NCI-H2196 (cell line): ENCODE measurements around the gene FMN2.

Source experiments
- DNase-seq: peaks from one replicate; lab custom pipeline; 2025; ENCODE audit not compliant: unreplicated experiment; lab: John Stamatoyannopoulos, UW

Gene FMN2

DNA sequence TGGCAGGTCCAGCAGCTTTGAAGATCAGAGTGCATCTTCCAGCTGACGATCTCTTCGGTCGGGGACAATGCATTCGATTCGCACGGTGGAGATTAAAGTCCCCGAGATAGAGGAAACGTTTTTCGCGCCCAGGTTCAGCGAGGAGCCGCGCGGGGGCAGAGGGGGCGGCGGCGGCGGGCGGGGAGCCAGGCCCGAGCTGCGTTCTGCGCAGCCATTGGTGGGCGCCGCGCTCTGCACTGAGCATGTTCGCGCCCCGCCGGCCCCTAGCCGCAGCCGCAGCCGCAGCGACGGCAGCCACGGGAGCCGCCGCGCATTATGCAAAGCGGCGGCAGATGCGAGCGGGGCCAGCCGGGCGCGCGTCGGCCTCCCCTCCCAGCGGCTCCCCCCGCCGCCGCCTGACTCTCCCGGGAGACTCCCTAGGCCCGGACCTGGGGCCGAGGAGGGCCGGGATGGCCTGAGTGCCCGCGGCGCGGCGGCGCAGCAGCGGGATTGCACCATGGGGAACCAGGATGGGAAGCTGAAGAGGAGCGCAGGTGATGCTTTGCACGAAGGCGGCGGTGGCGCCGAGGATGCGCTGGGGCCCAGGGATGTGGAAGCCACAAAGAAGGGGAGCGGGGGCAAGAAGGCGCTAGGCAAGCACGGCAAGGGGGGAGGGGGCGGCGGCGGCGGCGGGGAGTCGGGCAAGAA is at the start of gene FMN2:
TSS of gene FMN2 (plus strand) at position 270 of the 687 bp plus-strand sequence. CDS start at position 497, 227 bp downstream.
- DNase-seq: no peak

DNA sequence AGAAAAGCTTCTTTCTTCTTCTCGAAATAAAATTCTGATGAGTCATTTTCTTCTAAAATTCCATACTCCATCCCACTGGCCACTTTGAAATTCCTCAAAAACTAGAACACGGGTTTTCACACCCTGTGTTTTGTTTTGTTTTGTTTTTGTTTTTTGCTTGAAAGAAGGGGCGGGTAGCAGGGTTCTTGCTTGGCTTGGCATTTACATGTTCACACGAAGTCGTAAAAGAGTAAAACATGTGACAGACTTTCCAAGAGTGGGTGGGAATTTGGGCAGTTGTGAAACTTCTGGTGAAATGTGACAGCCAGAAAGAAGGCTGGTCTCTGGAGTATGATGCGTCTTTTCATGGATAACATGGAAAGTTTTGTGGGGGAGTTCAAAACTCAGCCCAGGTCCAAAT is 47.1 kb upstream of the FMN2 start:
- DNase-seq: no peak

- no peak for DNase-seq
These were observed 45.7 kb upstream of the FMN2 start for GRCh38 chr1:240046000-240046399.

DNA sequence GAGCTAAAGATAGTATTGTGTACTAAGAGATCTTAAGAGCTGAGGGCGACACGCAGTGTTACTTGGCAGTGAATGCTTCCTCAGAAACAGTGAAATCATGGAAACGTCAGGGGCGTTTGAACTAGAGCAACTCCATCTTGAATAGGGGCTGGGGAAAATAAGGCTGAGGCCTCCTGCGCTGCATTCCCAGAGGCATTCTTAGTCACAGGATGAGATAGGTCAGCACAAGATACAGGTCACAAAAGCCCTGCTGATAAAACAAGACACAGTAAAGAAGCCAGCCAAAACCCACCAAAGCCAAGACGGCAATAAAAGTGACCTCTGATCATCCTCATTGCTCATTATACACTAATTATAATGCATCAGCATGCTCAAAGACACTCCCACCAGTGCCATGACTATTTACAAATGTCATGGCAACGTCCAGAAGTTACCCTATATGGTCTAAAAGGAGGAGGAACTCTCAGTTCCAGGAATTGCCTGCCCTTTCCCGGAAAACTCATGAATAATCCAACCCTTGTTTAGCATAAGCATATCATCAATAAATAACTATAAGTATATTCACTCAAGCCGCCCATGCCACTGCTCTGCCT is 37.5 kb upstream of the FMN2 start:
- DNase-seq: no peak

DNA sequence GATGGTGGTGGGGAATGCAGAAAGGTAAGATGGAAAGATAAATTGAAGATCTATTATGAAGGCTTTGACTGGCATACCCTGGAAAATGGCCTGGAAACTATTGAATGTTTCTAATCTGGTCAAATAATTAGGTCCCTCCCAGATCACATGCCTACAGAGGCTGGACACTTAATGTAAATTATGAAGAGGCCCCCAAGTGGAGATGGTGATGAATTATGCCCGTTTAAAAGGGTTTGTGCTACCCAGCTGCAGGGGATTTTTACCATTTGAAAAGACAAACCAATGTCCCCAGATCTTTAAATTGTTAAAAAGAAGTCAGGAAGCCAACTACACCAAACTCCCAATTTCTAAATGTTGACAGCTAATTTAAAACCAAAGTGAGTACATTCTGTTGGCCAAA is 35.7 kb upstream of the FMN2 start:
- DNase-seq: no peak

GRCh38 chr1:240056350-240056749 is 35.3 kb upstream of the FMN2 start:
- no peak for DNase-seq

- DNase-seq: no peak
These were observed 33.6 kb upstream of the FMN2 start for GRCh38 chr1:240058049-240058448.

- no peak for DNase-seq
These were observed 22.7 kb upstream of the FMN2 start for GRCh38 chr1:240068961-240069360.

DNA sequence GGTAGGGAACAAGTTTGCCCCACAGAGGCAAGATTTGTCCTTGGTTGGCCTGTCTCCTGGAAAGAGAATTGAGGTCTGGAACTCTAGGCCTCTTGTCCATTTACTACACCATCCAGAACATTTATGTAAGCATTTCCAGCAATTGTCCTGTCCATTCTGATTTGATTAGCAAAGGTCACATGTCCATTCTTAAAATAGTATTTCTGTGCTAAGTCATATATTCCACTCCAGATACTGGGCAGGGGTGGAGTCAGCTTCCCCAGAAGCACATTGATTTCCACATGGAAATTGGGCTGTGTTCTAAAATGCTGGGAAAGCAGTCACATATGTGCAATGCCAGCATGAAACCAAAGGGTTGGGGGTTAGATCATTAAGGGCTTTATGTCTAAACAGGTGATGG is 21.5 kb upstream of the FMN2 start:
- no peak for DNase-seq

- no peak for DNase-seq
These were observed 18.6 kb upstream of the FMN2 start for GRCh38 chr1:240073097-240073496.

- DNase-seq: no peak
These were observed 17.3 kb upstream of the FMN2 start for GRCh38 chr1:240074422-240074821.

DNA sequence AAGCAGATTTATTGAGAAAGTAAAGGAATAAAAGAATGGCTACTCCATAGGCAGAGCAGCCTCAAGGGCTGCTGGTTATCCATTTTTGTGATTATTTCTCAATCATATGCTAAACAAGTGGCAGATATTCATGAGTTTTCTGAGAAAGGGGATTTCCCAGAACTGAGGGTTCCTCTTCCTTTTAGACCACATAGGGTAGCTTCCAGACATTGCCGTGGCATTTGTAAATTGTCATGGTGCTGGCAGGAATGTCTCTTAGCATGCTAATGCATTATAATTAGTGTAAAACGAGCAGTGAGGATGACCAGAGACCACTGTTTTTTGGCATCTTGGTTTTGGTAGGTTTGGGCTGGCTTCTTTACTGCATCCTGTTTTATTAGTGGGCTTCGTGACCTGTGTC is 16.8 kb upstream of the FMN2 start:
- no peak for DNase-seq

DNA sequence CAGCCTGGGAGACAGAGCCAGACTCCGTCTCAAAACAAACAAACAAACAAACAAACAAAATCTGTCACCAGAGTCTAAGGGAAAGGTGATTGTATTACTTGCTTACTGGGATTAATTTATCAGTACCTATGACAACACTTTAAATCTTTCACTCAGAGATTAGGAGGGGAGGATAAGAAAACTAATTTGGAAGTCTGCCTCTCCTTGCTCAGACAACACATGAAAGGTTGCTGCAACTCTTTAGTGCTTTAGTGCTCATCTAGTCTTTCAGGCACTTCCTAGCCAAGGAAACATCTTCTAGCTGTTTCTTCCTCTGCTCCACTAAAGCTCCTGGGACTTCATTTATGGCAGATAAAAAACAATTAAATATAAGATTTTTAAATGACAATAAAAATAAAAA is 7.3 kb upstream of the FMN2 start:
- no peak for DNase-seq

- no peak for DNase-seq
These were observed 6.9 kb upstream of the FMN2 start for GRCh38 chr1:240084749-240085148.

GRCh38 chr1:240086726-240087125 is 5.0 kb upstream of the FMN2 start:
- DNase-seq: no peak

GRCh38 chr1:240090014-240090413 is 1.7 kb upstream of the FMN2 start:
- DNase-seq: no peak

DNA sequence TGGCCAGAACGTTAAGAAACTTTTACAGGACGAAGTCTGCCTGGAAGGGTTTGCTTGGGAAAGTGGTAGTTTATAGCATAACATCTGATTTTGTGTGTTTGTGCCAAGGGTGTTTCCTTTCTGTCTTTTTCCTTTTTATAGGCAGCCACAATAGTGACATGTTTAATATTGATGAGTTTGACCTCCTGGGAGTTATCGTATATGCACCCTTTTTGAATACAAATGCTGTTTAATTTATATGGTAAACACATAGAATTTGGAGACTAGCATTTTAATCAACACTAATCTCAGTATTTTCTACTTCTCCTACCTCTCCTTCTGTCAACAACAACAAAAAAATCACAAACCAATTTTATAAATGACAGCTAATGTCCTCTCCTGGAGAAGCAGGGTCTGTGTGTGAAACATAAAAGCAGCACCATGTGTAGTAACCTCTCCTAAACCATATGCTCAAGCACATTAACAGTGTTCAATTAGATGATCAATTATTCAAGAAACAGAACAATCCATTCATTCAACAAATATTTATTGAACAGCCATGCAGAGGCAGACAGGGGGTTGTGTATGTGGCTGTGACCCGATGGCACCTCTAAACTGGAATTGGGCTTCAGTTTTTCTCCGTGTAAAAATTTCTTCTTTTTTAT is 604 bp upstream of the FMN2 start:
- no peak for DNase-seq

DNA sequence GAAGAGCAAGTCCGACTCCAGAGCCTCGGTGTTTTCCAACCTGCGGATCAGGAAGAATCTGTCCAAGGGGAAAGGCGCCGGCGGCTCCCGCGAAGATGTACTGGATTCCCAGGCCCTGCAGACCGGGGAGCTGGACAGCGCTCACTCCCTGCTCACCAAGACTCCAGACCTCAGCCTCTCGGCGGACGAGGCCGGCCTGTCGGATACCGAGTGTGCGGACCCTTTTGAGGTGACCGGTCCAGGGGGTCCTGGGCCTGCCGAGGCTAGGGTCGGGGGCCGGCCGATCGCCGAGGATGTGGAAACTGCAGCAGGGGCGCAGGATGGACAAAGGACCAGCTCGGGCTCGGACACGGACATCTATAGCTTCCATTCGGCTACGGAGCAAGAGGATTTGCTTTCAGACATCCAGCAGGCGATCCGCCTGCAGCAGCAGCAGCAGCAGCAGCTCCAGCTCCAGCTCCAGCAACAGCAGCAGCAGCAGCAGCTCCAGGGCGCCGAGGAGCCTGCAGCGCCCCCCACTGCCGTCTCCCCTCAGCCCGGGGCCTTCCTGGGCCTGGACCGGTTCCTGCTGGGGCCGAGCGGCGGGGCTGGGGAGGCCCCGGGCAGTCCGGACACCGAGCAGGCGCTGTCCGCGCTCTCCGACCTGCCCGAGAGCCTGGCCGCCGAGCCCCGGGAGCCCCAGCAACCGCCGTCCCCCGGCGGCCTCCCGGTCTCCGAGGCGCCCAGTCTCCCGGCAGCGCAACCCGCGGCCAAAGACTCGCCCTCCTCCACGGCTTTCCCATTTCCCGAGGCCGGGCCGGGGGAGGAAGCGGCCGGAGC is 827 bp downstream of the FMN2 start:
- DNase-seq: no peak

DNA sequence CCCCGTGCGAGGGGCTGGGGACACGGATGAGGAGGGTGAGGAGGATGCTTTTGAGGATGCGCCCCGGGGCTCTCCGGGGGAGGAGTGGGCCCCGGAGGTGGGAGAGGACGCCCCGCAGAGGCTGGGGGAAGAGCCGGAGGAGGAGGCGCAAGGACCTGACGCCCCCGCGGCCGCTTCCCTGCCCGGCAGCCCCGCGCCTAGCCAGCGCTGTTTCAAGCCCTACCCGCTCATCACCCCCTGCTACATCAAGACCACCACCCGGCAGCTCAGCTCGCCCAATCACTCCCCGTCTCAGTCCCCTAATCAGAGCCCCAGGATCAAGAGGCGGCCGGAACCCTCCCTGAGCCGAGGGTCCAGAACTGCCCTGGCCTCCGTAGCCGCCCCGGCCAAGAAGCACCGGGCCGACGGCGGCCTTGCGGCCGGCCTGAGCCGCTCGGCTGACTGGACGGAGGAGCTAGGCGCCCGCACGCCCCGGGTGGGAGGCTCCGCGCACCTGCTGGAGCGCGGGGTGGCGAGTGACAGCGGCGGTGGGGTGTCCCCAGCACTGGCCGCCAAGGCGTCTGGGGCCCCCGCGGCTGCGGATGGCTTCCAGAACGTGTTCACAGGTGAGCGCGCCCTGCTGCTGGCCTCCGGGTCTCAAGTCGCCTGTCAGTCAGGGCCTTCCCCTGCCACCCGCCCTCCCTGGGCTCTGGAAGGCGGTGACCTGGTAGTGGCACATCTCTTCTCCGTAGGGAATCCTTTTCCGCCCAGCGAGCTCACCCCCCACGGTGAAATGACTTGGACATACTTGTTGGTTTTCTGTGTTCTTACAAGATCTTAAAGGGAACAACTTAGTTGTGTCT is 1.7 kb downstream of the FMN2 start:
- no peak for DNase-seq

DNA sequence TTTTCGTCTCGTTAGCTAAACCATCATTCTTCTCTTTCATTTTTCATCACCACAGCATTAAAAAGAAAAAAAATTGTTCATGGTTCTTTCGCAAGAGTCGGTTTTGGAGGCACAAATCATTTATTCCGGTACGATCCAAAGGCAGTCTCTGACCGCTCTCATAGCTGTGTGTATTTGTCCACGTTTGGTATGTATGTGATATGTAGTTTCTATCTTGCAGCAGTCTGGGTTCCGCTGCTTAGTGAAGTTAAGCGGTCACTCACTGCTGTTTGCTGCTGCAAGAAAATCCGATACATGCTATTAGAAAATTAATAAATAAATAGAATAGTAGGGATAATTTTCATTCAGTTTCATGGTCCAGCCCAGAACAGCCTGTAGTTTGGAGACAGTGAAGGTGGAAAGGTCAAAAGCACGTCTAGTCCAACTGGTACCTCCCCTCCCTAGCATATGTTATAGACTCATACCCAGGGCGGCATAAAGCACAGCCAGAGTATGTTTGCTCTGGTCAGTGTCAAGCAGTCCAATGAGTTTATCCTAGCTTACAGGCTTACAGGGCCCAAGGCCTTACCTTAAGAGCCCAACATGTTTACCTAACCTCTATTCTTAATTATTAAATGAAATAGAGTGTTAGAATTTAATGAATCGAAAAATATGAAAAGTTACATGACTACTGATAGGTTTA is 2.5 kb downstream of the FMN2 start:
- DNase-seq: no peak
